ENCODE measurements around the gene IFT74.

IFT74 gene

GRCh38 chr9:27094640-27095298 lies 138.6 kb downstream of the IFT74 start:
- no peak for DNase-seq (ENCODE audit: extremely low spot score)
- POLR2A ChIA-PET = no interaction called here
- CTCF ChIA-PET = no interaction called here
- no peak for TF ChIP-seq HDGF (IDR thresholded peaks at IDR 0.05; ENCODE audit: borderline replicate concordance)
- TF ChIP-seq FOXK2 (IDR thresholded peaks at IDR 0.05) = no peak
- TF ChIP-seq, protein P1, sequence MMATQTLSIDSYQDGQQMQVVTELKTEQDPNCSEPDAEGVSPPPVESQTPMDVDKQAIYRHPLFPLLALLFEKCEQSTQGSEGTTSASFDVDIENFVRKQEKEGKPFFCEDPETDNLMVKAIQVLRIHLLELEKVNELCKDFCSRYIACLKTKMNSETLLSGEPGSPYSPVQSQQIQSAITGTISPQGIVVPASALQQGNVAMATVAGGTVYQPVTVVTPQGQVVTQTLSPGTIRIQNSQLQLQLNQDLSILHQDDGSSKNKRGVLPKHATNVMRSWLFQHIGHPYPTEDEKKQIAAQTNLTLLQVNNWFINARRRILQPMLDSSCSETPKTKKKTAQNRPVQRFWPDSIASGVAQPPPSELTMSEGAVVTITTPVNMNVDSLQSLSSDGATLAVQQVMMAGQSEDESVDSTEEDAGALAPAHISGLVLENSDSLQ (IDR thresholded peaks at IDR 0.05) = no peak
- no peak for TF ChIP-seq SUZ12 (IDR thresholded peaks at IDR 0.05)
- no peak for TF ChIP-seq NFRKB (IDR thresholded peaks at IDR 0.05)
- no peak for TF ChIP-seq LEF1 (IDR thresholded peaks at IDR 0.05; ENCODE audit: borderline replicate concordance)
- no peak for TF ChIP-seq SP1 (IDR thresholded peaks at IDR 0.05)
- no peak for TF ChIP-seq CTBP1 (IDR thresholded peaks at IDR 0.05; ENCODE audit: borderline replicate concordance)
- TF ChIP-seq BHLHE40 (IDR thresholded peaks at IDR 0.05; ENCODE audit: borderline replicate concordance) = no peak
- no peak for TF ChIP-seq FOXM1 (IDR thresholded peaks at IDR 0.05; ENCODE audit: borderline replicate concordance)
- no peak for TF ChIP-seq ZNF384 (IDR thresholded peaks at IDR 0.05)
- no peak for TF ChIP-seq ELF4 (IDR thresholded peaks at IDR 0.05)
- TF ChIP-seq FOXA1 (IDR thresholded peaks at IDR 0.05) = no peak

DNA sequence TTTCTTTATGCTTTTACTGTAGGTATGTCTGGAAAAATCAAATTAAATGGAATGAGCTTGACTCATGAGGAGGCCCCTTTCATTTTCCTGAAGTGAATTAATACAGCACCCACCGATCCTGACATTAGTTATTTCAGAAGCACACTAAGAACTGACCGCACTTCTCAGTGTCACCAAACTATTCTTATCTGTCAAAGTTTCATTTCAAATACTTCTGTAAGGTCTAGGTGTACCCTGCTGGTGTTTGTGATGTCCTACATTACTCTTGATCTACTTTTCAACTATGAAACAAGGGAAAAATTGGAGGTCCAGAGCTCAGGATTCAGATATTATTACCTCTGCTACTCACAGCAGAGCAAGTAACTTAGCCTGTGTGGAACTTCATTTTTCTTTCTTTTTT lies 151.0 kb downstream of the IFT74 start:
- POLR2A ChIA-PET = no interaction called here
- no peak for DNase-seq (ENCODE audit: extremely low spot score)
- TF ChIP-seq HDGF (IDR thresholded peaks at IDR 0.05; ENCODE audit: borderline replicate concordance) (no peak), L3MBTL2 (conservative IDR thresholded peaks at IDR 0.05) (no peak), FOXM1 (IDR thresholded peaks at IDR 0.05; ENCODE audit: borderline replicate concordance) (no peak)
- CTCF ChIA-PET = no interaction called here

DNA sequence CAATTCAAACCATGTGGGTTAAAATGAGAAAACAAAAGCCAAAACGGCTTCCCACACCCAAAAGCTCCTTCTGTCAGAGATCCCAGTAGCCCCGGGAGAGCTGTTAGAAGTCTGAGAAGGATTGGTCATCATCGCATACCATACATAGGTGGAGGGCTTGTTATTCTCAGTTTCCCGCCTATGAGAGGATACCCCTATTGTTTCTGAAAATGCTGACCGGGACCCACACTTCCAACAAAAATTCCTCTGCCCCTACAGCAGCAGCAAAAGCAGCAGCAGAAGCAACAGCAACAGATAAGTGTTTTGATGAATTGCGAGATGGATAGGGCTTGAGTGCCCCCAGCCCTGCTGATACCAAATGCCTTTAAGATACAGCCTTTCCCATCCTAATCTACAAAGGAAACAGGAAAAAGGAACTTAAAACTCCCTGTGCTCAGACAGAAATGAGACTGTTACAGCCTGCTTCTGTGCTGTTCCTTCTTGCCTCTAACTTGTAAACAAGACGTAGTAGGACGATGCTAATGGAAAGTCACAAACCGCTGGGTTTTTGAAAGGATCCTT lies 152.8 kb downstream of the IFT74 start, which contains the start of gene TEK:
Gene TEK, plus strand, starts transcription at position 245 of the 561 bp plus-strand sequence. CDS start 366 bp downstream, outside the sequence.
- POLR2A ChIA-PET = no interaction called here
- no peak for TF ChIP-seq ZNF384 (IDR thresholded peaks at IDR 0.05)
- TF ChIP-seq FOXA1 (IDR thresholded peaks at IDR 0.05) = no peak
- no peak for TF ChIP-seq FOXM1 (IDR thresholded peaks at IDR 0.05; ENCODE audit: borderline replicate concordance)
- TF ChIP-seq SUZ12 (IDR thresholded peaks at IDR 0.05) = no peak

DNA sequence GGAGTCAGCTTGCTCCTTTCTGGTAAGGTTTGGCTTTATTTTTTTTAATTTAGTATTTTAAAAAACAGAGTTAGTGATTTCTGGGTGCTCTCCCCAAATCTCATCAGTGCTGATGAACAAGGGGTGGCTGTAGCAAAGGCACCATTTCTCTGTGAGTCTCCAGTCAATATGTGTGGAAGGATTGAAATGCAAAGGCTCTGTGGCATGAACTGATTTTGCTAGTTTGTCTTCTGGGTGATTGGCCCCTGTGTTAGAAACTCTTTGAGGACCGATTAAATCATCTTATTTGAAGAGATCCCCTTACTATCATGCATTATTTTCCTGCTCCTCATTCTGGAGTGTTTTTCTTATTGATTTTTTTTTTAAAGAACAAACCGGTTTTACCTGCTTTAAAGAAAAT lies 153.4 kb downstream of the IFT74 start:
- DNase-seq (ENCODE audit: extremely low spot score) = no peak
- CTCF ChIA-PET = no interaction called here

More for the DNA sequence above, 152.8 kb downstream of the IFT74 start, which contains the start of gene TEK:
- CTCF ChIA-PET = no interaction called here
- no peak for DNase-seq (ENCODE audit: extremely low spot score)

DNA sequence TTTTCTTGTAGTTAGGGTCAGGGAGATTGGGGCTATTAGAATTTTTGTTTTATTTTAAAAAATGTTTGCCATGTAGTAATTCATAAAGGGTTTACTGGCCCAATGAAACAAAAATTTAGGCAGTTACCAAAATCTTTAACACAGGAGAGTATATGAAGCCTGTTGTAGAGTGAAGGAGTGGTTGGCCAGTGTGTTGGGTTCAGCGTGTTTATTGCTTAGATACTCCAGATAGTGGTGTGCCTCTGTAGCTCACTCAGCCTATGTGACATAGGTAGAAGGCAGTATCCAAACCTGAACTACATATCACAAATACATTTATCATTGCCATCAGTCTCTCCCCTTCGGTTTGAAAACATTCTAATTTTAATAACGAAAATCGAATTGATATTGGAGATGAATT lies 154.0 kb downstream of the IFT74 start:
- TF ChIP-seq L3MBTL2 (conservative IDR thresholded peaks at IDR 0.05) (no peak), TARDBP (IDR thresholded peaks at IDR 0.05) (no peak), SUZ12 (IDR thresholded peaks at IDR 0.05) (no peak), FOXM1 (IDR thresholded peaks at IDR 0.05; ENCODE audit: borderline replicate concordance) (no peak), FOXA1 (IDR thresholded peaks at IDR 0.05) (no peak), CTBP1 (IDR thresholded peaks at IDR 0.05; ENCODE audit: borderline replicate concordance) (no peak)
- TF ChIP-seq, protein P1 (IDR thresholded peaks at IDR 0.05) = no peak
- ChIA-PET POLR2A (no interaction called here), CTCF (no interaction called here)

More for the DNA sequence above, 153.4 kb downstream of the IFT74 start:
- POLR2A ChIA-PET = no interaction called here
- TF ChIP-seq SP1 (IDR thresholded peaks at IDR 0.05) = no peak
- no peak for TF ChIP-seq L3MBTL2 (conservative IDR thresholded peaks at IDR 0.05)
- TF ChIP-seq TARDBP (IDR thresholded peaks at IDR 0.05) = no peak
- TF ChIP-seq, protein P1 (IDR thresholded peaks at IDR 0.05) = no peak
- no peak for TF ChIP-seq FOXM1 (IDR thresholded peaks at IDR 0.05; ENCODE audit: borderline replicate concordance)
- TF ChIP-seq SUZ12 (IDR thresholded peaks at IDR 0.05) = no peak
- TF ChIP-seq FOXA1 (IDR thresholded peaks at IDR 0.05) = no peak
- no peak for TF ChIP-seq NFRKB (IDR thresholded peaks at IDR 0.05)

GRCh38 chr9:27112235-27112634 lies 156.0 kb downstream of the IFT74 start:
- ChIA-PET CTCF (no interaction called here), POLR2A (no interaction called here)
- no peak for DNase-seq (ENCODE audit: extremely low spot score)
- TF ChIP-seq ZNF384 (IDR thresholded peaks at IDR 0.05) (no peak), FOXA1 (IDR thresholded peaks at IDR 0.05) (no peak), ARNT (IDR thresholded peaks at IDR 0.05) (no peak), TARDBP (IDR thresholded peaks at IDR 0.05) (no peak), LEF1 (IDR thresholded peaks at IDR 0.05; ENCODE audit: borderline replicate concordance) (no peak), L3MBTL2 (conservative IDR thresholded peaks at IDR 0.05) (no peak)

More for the DNA sequence above, 154.0 kb downstream of the IFT74 start:
- DNase-seq (ENCODE audit: extremely low spot score) = no peak

Data from HEK293T (cell line).